Measurements from ENCODE around the gene TP53RK.

DNA sequence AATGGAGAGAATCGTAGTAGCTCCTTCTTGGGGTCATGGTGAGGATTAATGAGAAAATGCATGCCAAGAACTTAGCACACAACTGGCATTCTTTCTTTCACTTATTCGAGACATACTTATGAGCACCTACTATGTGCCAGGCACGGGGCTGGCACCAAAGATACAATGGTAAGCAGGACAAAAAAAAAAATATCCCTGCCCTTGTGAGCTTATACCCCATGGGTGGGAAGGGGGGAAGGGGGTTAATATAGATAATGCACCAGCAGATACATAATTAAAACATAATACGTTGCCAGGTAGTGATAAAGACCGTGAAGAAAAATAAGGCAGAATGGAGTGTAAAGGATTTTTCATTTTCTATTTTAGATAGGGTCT lies 46.3 kb downstream of the TP53RK start:
- TF ChIP-seq, protein P1, sequence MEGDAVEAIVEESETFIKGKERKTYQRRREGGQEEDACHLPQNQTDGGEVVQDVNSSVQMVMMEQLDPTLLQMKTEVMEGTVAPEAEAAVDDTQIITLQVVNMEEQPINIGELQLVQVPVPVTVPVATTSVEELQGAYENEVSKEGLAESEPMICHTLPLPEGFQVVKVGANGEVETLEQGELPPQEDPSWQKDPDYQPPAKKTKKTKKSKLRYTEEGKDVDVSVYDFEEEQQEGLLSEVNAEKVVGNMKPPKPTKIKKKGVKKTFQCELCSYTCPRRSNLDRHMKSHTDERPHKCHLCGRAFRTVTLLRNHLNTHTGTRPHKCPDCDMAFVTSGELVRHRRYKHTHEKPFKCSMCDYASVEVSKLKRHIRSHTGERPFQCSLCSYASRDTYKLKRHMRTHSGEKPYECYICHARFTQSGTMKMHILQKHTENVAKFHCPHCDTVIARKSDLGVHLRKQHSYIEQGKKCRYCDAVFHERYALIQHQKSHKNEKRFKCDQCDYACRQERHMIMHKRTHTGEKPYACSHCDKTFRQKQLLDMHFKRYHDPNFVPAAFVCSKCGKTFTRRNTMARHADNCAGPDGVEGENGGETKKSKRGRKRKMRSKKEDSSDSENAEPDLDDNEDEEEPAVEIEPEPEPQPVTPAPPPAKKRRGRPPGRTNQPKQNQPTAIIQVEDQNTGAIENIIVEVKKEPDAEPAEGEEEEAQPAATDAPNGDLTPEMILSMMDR (conservative IDR thresholded peaks at IDR 0.05; ENCODE audit: low read depth, low read length): no peak
- no peak for TF ChIP-seq EZH2 (IDR thresholded peaks at IDR 0.05; ENCODE audit: borderline replicate concordance, low read depth, low read length, poor library complexity, severe bottlenecking)
